Measurements from ENCODE around the gene TSPAN11.

DNA sequence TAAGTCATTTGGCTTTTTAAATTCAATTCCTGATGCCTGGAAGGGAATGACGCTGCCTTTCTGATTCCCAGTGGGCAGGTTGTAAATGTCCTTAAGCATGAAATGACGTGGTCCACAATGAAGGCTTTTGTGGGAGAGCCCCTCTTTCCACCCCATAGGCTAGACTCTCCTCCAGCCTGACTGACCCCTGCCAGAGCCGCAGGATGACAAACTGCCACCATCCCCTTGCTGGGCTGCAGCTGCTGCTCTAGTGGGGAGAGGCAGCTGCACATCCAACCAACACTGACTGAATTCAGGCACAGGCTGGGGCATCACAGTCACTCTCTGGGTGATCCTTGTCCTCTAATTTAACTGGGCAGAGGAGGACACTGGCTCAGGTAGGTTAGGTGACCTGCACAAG lies 6.3 kb downstream of the TSPAN11 start:
- no peak for TF ChIP-seq ZFP3 (CRISPR knock-in tag; IDR thresholded peaks at IDR 0.05)
- TF ChIP-seq PATZ1 (CRISPR knock-in tag; IDR thresholded peaks at IDR 0.05; ENCODE audit: borderline replicate concordance): no peak
- no peak for TF ChIP-seq PPARA (CRISPR knock-in tag; IDR thresholded peaks at IDR 0.05; ENCODE audit: borderline replicate concordance)
- TF ChIP-seq, protein P1, sequence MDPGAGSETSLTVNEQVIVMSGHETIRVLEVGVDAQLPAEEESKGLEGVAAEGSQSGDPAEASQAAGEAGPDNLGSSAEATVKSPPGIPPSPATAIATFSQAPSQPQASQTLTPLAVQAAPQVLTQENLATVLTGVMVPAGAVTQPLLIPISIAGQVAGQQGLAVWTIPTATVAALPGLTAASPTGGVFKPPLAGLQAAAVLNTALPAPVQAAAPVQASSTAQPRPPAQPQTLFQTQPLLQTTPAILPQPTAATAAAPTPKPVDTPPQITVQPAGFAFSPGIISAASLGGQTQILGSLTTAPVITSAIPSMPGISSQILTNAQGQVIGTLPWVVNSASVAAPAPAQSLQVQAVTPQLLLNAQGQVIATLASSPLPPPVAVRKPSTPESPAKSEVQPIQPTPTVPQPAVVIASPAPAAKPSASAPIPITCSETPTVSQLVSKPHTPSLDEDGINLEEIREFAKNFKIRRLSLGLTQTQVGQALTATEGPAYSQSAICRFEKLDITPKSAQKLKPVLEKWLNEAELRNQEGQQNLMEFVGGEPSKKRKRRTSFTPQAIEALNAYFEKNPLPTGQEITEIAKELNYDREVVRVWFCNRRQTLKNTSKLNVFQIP (CRISPR knock-in tag; IDR thresholded peaks at IDR 0.05; ENCODE audit: borderline replicate concordance, low read depth): no peak
- no peak for TF ChIP-seq RARB (CRISPR knock-in tag; IDR thresholded peaks at IDR 0.05)
- no peak for TF ChIP-seq ESRRG (CRISPR knock-in tag; IDR thresholded peaks at IDR 0.05)

All from SK-N-SH treated with all-trans-retinoic acid at 6 μM for 48 hours (cell line).